IPS-11a (cell line): ENCODE measurements around the gene HAL.
A peak's percentile ranks its signal among the peaks of the same experiment; 100 is the strongest.
"Not testable (repeated sequence)": the region's sequence is repeated elsewhere in the genome, so short reads cannot be mapped to it uniquely, and the experiment has no call there.

Experiments used
- H3K4me3 ChIP-seq: one replicate; pipeline ENCODE4 v1.5.1; 2013; ENCODE audit warnings: low read depth, low read length, control low read depth

HAL gene

GRCh38 chr12:95977764-95978305 lies 18.3 kb downstream of the HAL start:
- H3K4me3 ChIP-seq = no peak overlapping the region

- H3K4me3 ChIP-seq = no peak overlapping the region
Measured at GRCh38 chr12:95976416-95976832, 19.7 kb downstream of the HAL start.

- no peak overlapping the region for H3K4me3 ChIP-seq
Measured at GRCh38 chr12:95975491-95975890, 20.7 kb downstream of the HAL start.

- H3K4me3 ChIP-seq = no peak overlapping the region
Measured at GRCh38 chr12:95974358-95974757, 21.8 kb downstream of the HAL start.

- H3K4me3 ChIP-seq = no peak overlapping the region
Measured at GRCh38 chr12:95972832-95973456, 23.2 kb downstream of the HAL start.

- H3K4me3 ChIP-seq = no peak overlapping the region
Measured at GRCh38 chr12:95970905-95971304, 25.2 kb downstream of the HAL start.

- not testable (repeated sequence) for H3K4me3 ChIP-seq
Measured at GRCh38 chr12:95969116-95969515, 27.0 kb downstream of the HAL start.

- H3K4me3 ChIP-seq = no peak overlapping the region
Measured at GRCh38 chr12:95967301-95967700, 28.8 kb downstream of the HAL start.

GRCh38 chr12:95966287-95966870 lies 29.8 kb downstream of the HAL start:
- H3K4me3 ChIP-seq = no peak overlapping the region

GRCh38 chr12:95963096-95963495 lies 33.0 kb downstream of the HAL start:
- no peak overlapping the region for H3K4me3 ChIP-seq

GRCh38 chr12:95962222-95962621 lies 33.9 kb downstream of the HAL start:
- no peak overlapping the region for H3K4me3 ChIP-seq

GRCh38 chr12:95960241-95960640 lies 35.9 kb downstream of the HAL start:
- H3K4me3 ChIP-seq = no peak overlapping the region

GRCh38 chr12:95959107-95959506 lies 37.0 kb downstream of the HAL start:
- no peak overlapping the region for H3K4me3 ChIP-seq

GRCh38 chr12:95956557-95957145 lies 39.5 kb downstream of the HAL start:
- no peak overlapping the region for H3K4me3 ChIP-seq

- no peak overlapping the region for H3K4me3 ChIP-seq
Measured at GRCh38 chr12:95955549-95956159, 40.5 kb downstream of the HAL start.

- no peak overlapping the region for H3K4me3 ChIP-seq
Measured at GRCh38 chr12:95953000-95953399, 43.1 kb downstream of the HAL start.

- H3K4me3 ChIP-seq = no peak overlapping the region
Measured at GRCh38 chr12:95951515-95951914, 44.6 kb downstream of the HAL start.

- H3K4me3 ChIP-seq = no peak overlapping the region
Measured at GRCh38 chr12:95949477-95950206, 46.5 kb downstream of the HAL start.

GRCh38 chr12:95944108-95944704 lies 51.9 kb downstream of the HAL start:
- H3K4me3 ChIP-seq = no peak overlapping the region

GRCh38 chr12:95943330-95943842 lies 52.8 kb downstream of the HAL start, which contains the start of gene AMDHD1:
Gene AMDHD1, plus strand, starts transcription at chr12:95943331. Its CDS starts 68 bp downstream, at chr12:95943399.
- peak within 1 kb of the TSS; percentile 81 for H3K4me3 ChIP-seq
